Stimulated activated CD4-positive, alpha-beta T cell treated with anti-CD3 and anti-CD28 coated beads, Interleukin-4, amount 100 ng/mL, for 48 hours (primary cell): ENCODE measurements around the gene GABRB3.

Experiments used
- DNase-seq, 2 donors: peaks; one replicate each; pipeline ENCODE4 v3.0.0-alpha.2; 2020; ENCODE audit warnings: low read depth in 2 of 2

Gene GABRB3

GRCh38 chr15:26772154-26773066 lies at the start of gene GABRB3:
GABRB3 (minus strand) TSS chr15:26773066.
- no peak for DNase-seq

GRCh38 chr15:26807517-26808427 lies 34.9 kb upstream of the GABRB3 start:
- DNase-seq = no peak

GRCh38 chr15:26806574-26806973 lies 33.7 kb upstream of the GABRB3 start:
- no peak for DNase-seq

- no peak for DNase-seq
Measured at GRCh38 chr15:26806151-26806550, 33.3 kb upstream of the GABRB3 start.

- no peak for DNase-seq
Measured at GRCh38 chr15:26805470-26805869, 32.6 kb upstream of the GABRB3 start.

- DNase-seq = no peak
Measured at GRCh38 chr15:26804063-26804804, 31.4 kb upstream of the GABRB3 start.

GRCh38 chr15:26790118-26790517 lies 17.3 kb upstream of the GABRB3 start:
- DNase-seq = no peak

- no peak for DNase-seq
Measured at GRCh38 chr15:26781816-26782215, 8.9 kb upstream of the GABRB3 start.

- no peak for DNase-seq
Measured at GRCh38 chr15:26773917-26774316, 1.1 kb upstream of the GABRB3 start.

GRCh38 chr15:26773067-26773877 lies 406 bp upstream of the GABRB3 start:
- no peak for DNase-seq

GRCh38 chr15:26771578-26772153 lies 1.2 kb downstream of the GABRB3 start:
- DNase-seq = no peak

- DNase-seq = no peak
Measured at GRCh38 chr15:26771168-26771567, 1.7 kb downstream of the GABRB3 start.

- no peak for DNase-seq
Measured at GRCh38 chr15:26767169-26767670, 5.6 kb downstream of the GABRB3 start.

GRCh38 chr15:26766262-26766661 lies 6.6 kb downstream of the GABRB3 start:
- DNase-seq = no peak

- no peak for DNase-seq
Measured at GRCh38 chr15:26759986-26760385, 12.9 kb downstream of the GABRB3 start.

- DNase-seq = no peak
Measured at GRCh38 chr15:26758079-26758478, 14.8 kb downstream of the GABRB3 start.

- no peak for DNase-seq
Measured at GRCh38 chr15:26757141-26757540, 15.7 kb downstream of the GABRB3 start.

- DNase-seq = no peak
Measured at GRCh38 chr15:26744894-26745293, 28.0 kb downstream of the GABRB3 start.

GRCh38 chr15:26739791-26740190 lies 33.1 kb downstream of the GABRB3 start:
- DNase-seq = no peak

- no peak for DNase-seq
Measured at GRCh38 chr15:26738996-26739395, 33.9 kb downstream of the GABRB3 start.
